NT2/D1 (cell line): ENCODE data around the gene FNDC3B.

Experiments
- SUZ12 ChIP-seq: IDR thresholded peaks from 2 replicates; pipeline ENCODE4 v1.6.1; 2011; ENCODE audit not compliant: insufficient read length, insufficient read depth; ENCODE audit errors: extremely low read depth
- YY1 ChIP-seq: IDR thresholded peaks from 2 replicates; pipeline ENCODE4 v1.6.1; 2011; ENCODE audit not compliant: insufficient read length, insufficient read depth
- ZNF274 ChIP-seq: IDR thresholded peaks from 2 replicates; pipeline ENCODE4 v1.6.1; 2011; ENCODE audit warnings: mild to moderate bottlenecking, low read depth, low read length

DNA sequence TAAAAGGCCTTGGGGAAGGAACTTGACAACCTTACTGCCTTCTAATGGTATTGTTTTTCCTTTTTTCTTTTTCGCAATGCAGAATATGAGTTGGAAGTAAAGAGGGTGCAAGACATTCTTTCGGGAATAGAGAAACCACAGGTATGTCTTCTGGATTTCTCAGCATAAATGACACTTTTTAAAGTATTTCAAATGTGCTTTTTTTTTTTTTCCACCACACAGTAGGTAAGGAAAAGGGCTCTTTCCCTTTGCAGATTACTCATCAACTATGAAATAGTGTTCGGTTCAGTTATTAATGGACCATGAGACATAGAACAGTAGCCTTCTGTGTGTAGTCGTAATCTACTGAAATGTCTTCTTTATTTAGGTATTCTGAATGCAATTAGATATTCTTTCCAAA is 246.5 kb downstream of the FNDC3B start:
- TF ChIP-seq ZNF274: no peak
- TF ChIP-seq YY1: no peak
- no peak for TF ChIP-seq SUZ12
